ENCODE data around the gene PITPNB. TPM values are rescaled to one million over a fixed set of nuclear protein-coding genes. Genes with fewer than 3 reads are reported as not detected.

PITPNB gene
- polyA plus RNA-seq, 1 donor (not counting 4 experiments of a cell fraction or from before 2014, with no cell fraction given), result 81.6 TPM

GRCh38 chr22:27814993-27815392 is 104.1 kb downstream of the PITPNB start:
- Histone ChIP-seq H3K79me2 (ENCODE audit: control insufficient read depth, insufficient read depth, low read length) (no peaks in the 10 kb centered on the region), H3K4me3 (ENCODE audit: control insufficient read depth in 2 of 3, extremely low read depth in 1 of 3, insufficient read depth in 2 of 3, low read depth in 1 of 3, low read length in 3 of 3) (no peak overlapping the region), H2AFZ (ENCODE audit: control insufficient read depth, low read length) (no peak overlapping the region), H3K9me3 (ENCODE audit: control insufficient read depth, low read depth, low read length) (no peaks in the 10 kb centered on the region), H3K27me3 (ENCODE audit: control insufficient read depth, extremely low read depth, insufficient read depth, low read length) (no peaks in the 10 kb centered on the region), H3K4me1 (ENCODE audit: control insufficient read depth, extremely low read depth, insufficient read depth, low read length) (peaks cover 6% of the 10 kb centered on the region), H4K20me1 (ENCODE audit: control insufficient read depth, extremely low read depth, insufficient read depth, low read length) (no peaks in the 10 kb centered on the region), H3K4me2 (ENCODE audit: control insufficient read depth, extremely low read depth, insufficient read depth, low read depth, low read length) (no peak overlapping the region), H3K27ac (ENCODE audit: control insufficient read depth, insufficient read depth, low read length) (no peak overlapping the region), H3K9me1 (ENCODE audit: control insufficient read depth, extremely low read depth, insufficient read depth, low read length) (no peaks in the 10 kb centered on the region), H3K36me3 (ENCODE audit: control insufficient read depth in 2 of 2, extremely low read depth in 1 of 2, insufficient read depth in 2 of 2, low read length in 2 of 2) (no peaks in the 10 kb centered on the region), H3K9ac (ENCODE audit: control insufficient read depth, extremely low read depth, insufficient read depth, low read length) (no peak overlapping the region)
- dilution Hi-C loops (cut with MboI; ENCODE audit: extremely low pct_ligation_motif_present, low sequenced_read_pairs), result no loop called here
- TF ChIP-seq CTCF (optimal IDR thresholded peaks at IDR 0.05 in 1 of 3, IDR thresholded peaks at IDR 0.05 in 1 of 3, conservative IDR thresholded peaks at IDR 0.05 in 1 of 3; ENCODE audit: extremely low read depth in 1 of 3, insufficient read depth in 2 of 3, low read length in 3 of 3), result no peak
- no peak for TF ChIP-seq EZH2 (IDR thresholded peaks at IDR 0.05; ENCODE audit: low read length)
- FAIRE-seq, result no peak
- no peak for DNase-seq (ENCODE audit: low read depth, low spot score)

- Histone ChIP-seq H3K27me3 (ENCODE audit: control insufficient read depth, extremely low read depth, insufficient read depth, low read length) (no peaks in the 10 kb centered on the region), H3K4me2 (ENCODE audit: control insufficient read depth, extremely low read depth, insufficient read depth, low read depth, low read length) (no peak overlapping the region)
- dilution Hi-C loops (cut with MboI; ENCODE audit: extremely low pct_ligation_motif_present, low sequenced_read_pairs), result no loop called here
Observed at GRCh38 chr22:27811778-27812177, 107.3 kb downstream of the PITPNB start.

More at GRCh38 chr22:27811778-27812177, 107.3 kb downstream of the PITPNB start:
- TF ChIP-seq EZH2 (IDR thresholded peaks at IDR 0.05; ENCODE audit: low read length) (no peak), CTCF (optimal IDR thresholded peaks at IDR 0.05 in 1 of 3, IDR thresholded peaks at IDR 0.05 in 1 of 3, conservative IDR thresholded peaks at IDR 0.05 in 1 of 3; ENCODE audit: extremely low read depth in 1 of 3, insufficient read depth in 2 of 3, low read length in 3 of 3) (no peak)
- Histone ChIP-seq H3K9ac (ENCODE audit: control insufficient read depth, extremely low read depth, insufficient read depth, low read length) (no peak overlapping the region), H4K20me1 (ENCODE audit: control insufficient read depth, extremely low read depth, insufficient read depth, low read length) (no peaks in the 10 kb centered on the region), H3K4me1 (ENCODE audit: control insufficient read depth, extremely low read depth, insufficient read depth, low read length) (peaks cover 6% of the 10 kb centered on the region), H3K79me2 (ENCODE audit: control insufficient read depth, insufficient read depth, low read length) (no peaks in the 10 kb centered on the region), H3K36me3 (ENCODE audit: control insufficient read depth in 2 of 2, extremely low read depth in 1 of 2, insufficient read depth in 2 of 2, low read length in 2 of 2) (no peaks in the 10 kb centered on the region), H3K9me3 (ENCODE audit: control insufficient read depth, low read depth, low read length) (no peaks in the 10 kb centered on the region), H2AFZ (ENCODE audit: control insufficient read depth, low read length) (no peak overlapping the region), H3K4me3 (ENCODE audit: control insufficient read depth in 2 of 3, extremely low read depth in 1 of 3, insufficient read depth in 2 of 3, low read depth in 1 of 3, low read length in 3 of 3) (no peak overlapping the region), H3K27ac (ENCODE audit: control insufficient read depth, insufficient read depth, low read length) (no peak overlapping the region), H3K9me1 (ENCODE audit: control insufficient read depth, extremely low read depth, insufficient read depth, low read length) (no peaks in the 10 kb centered on the region)
- DNase-seq (ENCODE audit: low read depth, low spot score), result no peak
- FAIRE-seq, result no peak

Measured in keratinocyte (primary cell).